AG10803 (cell line): ENCODE results near the gene CSRP1.
"Not testable (repeated sequence)": the region's sequence is repeated elsewhere in the genome, so short reads cannot be mapped to it uniquely, and the experiment has no call there.

Source experiments
- DNase-seq: peaks from one replicate; pipeline ENCODE4 v3.0.0; 2010; ENCODE audit warnings: low read depth
- H3K4me3 ChIP-seq: 2 replicates; pipeline ENCODE4 v1.5.1; 2011; ENCODE audit warnings: mild to moderate bottlenecking, low read length, control low read depth
- TF ChIP-seq, protein P1 (sequence below): conservative IDR thresholded peaks from 2 replicates; pipeline ENCODE4 v1.5.1; 2011; ENCODE audit warnings: mild to moderate bottlenecking, low read length, control low read depth, inconsistent platforms

Gene CSRP1

DNA sequence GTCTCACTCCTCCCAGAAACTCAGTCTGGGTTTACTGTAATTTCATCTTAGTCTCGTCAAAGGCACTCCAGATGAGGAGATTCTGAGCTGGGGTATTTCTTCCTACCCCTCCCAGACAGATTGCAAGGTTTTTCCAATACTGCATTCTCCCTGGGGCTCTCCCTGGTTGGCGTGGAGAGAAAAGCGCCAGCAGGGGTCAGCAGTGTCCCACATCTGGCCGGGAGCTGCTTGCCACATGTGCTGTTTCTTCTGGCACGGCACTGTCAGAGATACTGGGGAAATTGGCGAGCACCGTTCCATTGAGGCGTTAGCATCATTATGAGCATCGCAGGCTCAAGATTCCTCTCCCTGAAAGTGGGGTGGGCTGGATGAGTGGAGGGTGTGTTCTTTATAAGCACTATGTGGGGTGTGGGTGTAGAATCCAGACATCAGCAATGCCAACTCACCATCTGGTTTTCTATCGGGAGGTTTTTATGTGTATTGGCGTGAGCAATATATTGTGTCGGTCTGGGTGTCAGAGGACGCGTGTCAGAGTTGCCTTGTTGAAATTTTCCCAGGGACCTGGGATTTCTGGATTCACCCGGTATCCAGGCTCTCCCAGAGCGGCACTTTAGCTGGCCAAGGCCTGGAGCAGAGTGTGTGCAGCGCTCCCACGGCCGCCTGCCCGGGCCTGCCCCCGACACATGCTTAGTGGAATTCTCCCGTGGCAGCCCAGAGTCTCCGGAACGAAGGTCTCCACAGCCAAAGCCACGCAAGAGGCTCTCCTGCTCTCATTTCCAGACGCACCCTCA is 24.0 kb upstream of the CSRP1 start:
- TF ChIP-seq, protein P1, sequence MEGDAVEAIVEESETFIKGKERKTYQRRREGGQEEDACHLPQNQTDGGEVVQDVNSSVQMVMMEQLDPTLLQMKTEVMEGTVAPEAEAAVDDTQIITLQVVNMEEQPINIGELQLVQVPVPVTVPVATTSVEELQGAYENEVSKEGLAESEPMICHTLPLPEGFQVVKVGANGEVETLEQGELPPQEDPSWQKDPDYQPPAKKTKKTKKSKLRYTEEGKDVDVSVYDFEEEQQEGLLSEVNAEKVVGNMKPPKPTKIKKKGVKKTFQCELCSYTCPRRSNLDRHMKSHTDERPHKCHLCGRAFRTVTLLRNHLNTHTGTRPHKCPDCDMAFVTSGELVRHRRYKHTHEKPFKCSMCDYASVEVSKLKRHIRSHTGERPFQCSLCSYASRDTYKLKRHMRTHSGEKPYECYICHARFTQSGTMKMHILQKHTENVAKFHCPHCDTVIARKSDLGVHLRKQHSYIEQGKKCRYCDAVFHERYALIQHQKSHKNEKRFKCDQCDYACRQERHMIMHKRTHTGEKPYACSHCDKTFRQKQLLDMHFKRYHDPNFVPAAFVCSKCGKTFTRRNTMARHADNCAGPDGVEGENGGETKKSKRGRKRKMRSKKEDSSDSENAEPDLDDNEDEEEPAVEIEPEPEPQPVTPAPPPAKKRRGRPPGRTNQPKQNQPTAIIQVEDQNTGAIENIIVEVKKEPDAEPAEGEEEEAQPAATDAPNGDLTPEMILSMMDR, result peak; percentile 94
- no peak overlapping the region for H3K4me3 ChIP-seq
- peak; percentile 94 for DNase-seq

DNA sequence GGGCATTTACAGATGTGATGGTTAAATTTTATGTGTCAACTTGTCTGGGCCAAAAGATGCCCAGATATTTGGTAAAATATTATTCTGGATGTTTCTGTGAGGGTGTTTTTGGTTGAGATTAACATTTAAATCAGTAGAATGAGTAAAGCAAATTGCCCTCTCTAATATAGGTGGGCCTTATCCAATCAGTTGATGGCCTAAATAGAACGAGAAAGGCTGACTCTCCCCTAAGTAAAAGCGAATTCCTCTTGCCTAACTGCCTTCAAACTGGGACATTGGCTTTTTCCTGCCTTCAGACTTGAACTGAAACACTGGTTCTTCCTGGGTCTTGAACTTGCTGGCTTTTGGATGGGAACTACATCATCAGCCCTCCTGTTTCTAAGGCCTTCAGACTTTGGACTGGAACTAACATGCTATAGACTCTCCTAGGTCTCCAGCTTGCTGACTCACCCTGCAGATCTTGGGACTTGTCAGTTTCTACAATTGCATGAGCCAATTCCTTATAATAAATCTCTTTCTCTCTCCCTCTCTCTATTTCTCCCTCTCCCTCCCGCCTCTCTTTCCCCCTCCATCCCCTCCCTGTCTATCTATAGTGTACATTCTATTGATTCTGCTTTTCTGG is 21.8 kb upstream of the CSRP1 start:
- peak; percentile 53 for DNase-seq

DNA sequence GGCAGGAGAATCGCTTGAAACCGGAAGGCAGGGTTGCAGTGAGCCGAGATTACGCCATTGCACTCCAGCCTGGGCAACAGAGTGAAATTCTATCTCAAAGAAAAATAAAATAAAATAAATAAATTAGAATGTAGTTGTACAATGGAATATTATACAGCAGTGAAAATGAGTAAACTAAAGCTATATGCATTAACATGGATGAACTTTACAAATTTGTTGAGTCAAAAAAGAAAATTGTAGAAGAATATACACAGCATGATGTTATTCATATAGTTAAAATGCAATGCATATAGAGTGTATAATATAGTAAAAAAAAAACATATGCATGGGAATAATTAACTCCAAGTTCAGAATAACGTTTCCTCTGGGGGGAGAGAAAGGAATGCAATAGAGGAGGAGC is 21.0 kb upstream of the CSRP1 start:
- H3K4me3 ChIP-seq, result no peak overlapping the region
- TF ChIP-seq, protein P1, result no peak

More for the DNA sequence above, 21.8 kb upstream of the CSRP1 start:
- TF ChIP-seq, protein P1, result no peak
- H3K4me3 ChIP-seq, result no peak overlapping the region

GRCh38 chr1:201525193-201525778 is 18.4 kb upstream of the CSRP1 start:
- TF ChIP-seq, protein P1, result no peak
- no peak for DNase-seq
- H3K4me3 ChIP-seq, result no peak overlapping the region

More for the DNA sequence above, 21.0 kb upstream of the CSRP1 start:
- no peak for DNase-seq

GRCh38 chr1:201520046-201520575 is 13.2 kb upstream of the CSRP1 start:
- not testable (repeated sequence) for DNase-seq, H3K4me3 ChIP-seq

- H3K4me3 ChIP-seq, result no peak overlapping the region
- DNase-seq, result no peak
- TF ChIP-seq, protein P1, result no peak
Observed at GRCh38 chr1:201518071-201518470, 11.1 kb upstream of the CSRP1 start.

GRCh38 chr1:201517631-201518030 is 10.7 kb upstream of the CSRP1 start:
- H3K4me3 ChIP-seq, result no peak overlapping the region
- no peak for DNase-seq
- TF ChIP-seq, protein P1, result no peak
